NAMALWA (cell line): ENCODE data around the gene BDKRB1.

ENCODE experiments used
- DNase-seq: peaks from one replicate; pipeline ENCODE4 v3.0.0-alpha.2; 2015; ENCODE audit warnings: low spot score

BDKRB1 gene

DNA sequence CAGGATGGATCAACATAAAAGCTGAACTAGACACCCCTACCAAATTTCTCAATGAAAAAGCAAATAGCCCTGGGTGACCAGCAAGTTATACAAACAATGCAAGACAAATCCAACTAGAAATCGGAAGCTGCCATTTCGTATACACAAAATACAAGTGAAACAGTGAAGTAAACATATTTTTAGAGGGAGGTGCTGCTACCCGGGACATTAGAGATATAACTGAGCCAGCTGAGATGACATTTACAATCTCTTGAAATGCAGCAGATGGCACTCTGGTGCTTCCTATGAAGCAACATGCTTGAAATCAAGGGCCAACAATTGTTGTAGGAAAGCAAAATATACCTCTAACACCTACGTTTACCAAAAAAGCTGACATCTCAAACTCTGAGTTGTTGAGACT is 25.5 kb downstream of the BDKRB1 start:
- no peak for DNase-seq

DNA sequence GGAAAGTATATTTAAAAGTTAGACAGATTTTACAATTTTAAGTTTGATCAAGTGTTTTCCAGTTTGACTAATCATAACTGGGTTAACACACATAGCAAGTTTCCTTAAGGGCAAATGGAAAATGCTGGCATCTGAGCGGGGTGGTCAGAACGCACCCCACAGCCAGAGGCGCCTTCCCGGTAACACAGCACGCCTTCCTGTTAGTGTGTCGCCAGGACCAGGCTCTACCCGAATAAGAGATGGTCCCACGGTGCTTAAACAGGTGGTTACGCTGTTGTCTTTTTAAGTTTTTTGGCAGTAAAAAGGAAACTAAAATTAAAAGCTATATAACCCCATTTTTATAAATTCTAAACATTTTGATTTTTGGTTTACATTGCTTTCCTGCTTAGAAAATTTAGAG is 28.0 kb downstream of the BDKRB1 start:
- DNase-seq, result no peak

DNA sequence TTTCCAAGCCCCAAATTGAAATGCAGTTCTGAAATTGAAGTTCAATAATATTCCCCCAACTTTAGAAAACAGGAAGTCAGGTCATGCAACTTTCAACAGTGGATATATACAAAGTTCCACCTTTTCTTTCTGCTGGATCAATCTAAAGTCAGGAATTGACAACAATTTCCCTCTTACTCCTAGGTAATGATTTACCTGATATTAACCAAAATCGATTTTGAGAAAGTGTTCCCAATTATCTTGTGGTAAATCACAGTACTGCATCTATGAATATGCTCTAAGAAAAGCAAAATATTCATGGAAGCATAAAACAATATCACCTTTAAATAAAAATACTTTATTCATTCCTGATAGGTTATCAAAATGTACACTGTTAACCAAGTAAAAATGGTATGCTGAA is 28.4 kb downstream of the BDKRB1 start:
- no peak for DNase-seq

DNA sequence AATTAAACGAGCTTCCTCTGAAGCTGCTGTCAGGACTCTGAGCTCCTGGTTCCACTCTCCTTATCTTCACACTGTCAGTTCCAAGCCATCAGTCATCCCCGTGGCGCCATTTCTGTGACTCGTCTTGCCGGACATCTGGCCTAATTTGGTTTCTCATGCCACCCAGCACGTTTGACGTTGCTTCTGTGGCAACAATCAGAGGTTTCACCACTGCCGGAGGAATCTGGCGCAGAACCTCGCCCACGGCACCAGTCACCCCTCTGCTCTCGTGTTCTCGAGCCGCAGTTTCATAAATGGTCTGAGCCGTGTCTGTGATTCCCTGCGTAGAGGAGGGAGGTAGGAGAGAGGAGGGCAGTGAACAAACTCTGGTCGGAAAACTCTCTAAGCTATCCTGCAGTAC is 29.7 kb downstream of the BDKRB1 start:
- DNase-seq, result no peak

DNA sequence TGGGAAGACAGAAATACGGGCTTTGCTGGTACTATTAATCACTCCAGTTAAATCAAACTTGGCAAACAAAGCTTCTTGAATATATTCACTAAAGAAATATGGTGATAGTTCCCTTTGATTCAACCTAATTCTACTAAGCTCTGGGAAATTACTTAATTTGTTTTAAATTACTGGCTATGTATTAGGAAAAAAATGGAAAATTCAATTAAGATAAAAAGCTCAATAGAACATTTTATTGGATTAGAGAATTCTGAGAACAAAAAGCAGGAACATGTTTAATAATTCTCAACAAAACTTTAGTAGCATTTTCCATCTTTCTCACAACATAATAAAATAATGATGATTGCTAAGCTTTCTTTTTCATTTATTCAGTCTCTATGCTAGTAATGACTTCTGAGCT is 30.2 kb downstream of the BDKRB1 start:
- no peak for DNase-seq

DNA sequence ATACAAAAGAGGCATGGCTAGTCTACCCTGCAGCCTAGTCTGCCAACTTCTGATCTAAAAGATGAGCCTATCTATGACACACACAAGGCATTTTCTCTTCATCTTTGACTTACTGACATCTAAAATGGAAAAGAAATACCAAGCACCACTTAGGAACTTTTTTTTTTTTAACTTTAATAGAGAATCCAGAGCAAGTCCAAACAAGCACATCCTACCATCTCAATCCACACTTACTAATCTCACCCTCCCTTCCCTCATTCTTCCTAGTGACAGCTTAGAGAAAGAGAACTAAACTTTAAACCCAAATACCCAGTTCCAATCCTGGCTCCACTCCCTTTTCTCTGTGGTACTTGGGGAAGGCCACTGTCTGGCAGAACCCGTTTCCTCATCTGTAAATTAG is 31.8 kb downstream of the BDKRB1 start:
- no peak for DNase-seq

DNA sequence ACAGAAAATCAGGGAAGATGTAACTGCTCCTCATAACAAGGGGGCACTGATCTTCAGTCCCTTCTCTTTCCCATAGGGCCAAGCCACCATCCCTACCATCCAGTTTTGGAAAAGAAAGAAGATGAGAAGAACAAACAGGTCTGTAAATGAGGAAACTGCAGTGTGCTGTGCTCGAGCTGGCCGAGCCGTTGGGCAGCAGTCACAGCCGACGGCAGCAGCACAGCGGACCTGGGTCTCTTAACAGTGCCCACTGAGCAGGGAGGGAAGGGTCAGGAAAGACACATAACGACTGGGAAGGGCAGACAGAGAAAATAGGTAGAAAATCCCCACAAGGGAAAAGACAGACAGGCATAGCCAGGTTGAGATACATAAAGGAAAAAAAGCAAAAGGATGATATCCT is 38.2 kb downstream of the BDKRB1 start:
- no peak for DNase-seq

DNA sequence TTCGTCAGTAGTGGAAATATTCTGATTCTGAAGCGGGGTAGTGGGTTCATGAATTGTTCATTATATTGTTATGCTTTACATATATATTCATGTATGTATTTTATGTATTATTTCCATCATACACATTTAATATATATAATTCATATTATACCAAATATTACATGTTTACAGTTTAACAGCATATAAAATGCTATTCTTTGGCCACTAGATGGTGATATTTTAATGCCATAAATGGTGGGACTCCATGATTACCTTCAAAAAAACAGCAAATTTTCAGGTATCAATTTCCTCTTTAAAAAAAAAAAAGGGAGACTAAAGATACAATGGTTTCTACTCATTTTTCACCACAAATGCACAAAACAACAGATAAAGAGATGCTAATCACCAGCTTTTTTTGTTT is 41.0 kb downstream of the BDKRB1 start:
- DNase-seq, result peak; percentile 53

DNA sequence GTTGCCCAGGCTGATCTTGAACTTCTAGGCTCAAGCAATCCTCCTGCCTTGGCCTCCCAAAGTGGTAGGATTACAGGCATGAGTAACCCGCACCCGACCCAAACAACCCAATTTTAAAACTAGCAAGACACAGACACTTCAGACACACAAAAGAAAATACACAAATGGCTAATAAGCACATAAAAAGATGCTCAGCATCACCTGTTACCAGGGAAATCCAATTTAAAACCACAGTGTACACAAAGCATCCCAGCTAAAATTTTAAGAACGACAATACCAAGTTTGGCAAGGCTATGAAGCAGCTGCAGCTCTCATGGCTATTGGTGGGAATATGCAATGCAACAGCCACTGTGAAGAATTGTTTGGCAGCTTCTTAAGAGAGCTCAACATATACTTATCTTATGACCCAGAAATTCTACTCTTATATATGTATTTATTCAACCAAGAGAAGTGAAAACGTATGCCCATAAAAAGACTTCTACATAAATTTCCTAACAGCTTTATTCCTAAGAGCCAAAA is 42.0 kb downstream of the BDKRB1 start:
- no peak for DNase-seq

DNA sequence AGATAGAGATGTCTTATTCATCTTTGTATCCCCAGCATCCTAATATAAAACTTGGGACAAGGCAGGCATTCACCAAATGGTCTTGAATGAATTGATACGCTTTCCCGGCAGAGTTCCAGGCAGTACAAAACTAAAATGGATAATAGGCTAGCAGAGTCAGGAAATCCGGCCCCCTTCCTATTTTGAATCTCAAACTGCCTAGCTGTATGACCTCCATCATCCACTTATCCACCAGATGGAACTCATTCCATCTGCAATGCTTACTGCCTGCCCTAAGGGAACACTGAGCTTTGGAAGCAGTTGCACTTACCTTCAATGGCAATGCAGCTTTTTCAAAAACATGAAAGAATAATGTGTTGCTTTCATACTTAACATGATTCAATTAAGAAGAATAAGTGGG is 43.4 kb downstream of the BDKRB1 start:
- no peak for DNase-seq

DNA sequence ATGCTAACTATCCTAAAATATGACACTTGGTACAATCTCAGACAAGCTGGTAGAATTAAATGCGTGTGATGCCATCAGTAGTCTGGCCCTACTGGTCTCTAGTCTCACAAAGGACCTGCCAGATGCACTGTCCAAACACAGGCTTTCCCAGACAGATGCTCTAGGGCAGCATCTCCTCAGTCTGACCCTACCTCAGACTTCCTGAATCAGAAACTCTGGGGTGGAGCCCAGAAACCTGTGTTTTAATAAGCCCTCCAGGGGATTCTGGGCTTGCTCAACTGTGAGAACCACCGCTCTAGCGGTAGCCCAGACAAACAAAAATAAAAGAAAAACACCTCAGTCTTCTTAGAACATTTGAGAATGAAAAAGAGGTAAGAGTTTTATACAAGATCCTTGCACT is 48.0 kb downstream of the BDKRB1 start:
- no peak for DNase-seq

DNA sequence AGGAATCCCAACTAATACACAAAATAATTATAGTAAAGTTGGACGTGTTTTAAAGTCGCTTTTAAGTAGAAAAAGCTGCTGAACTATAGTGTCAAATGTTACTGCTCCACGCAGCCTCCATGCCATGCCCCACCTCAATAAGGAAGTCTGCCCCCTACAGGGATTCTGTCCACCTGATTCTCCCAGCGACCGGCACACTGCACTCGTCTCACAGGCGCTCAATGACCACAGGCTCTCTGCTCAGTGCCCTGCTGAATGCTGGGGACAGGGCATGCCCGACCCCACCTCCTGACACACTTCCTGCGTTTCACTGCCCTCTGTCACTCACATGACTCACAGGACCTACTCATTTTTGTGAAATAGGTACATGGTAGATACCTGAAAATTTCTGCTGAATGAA is 48.9 kb downstream of the BDKRB1 start:
- DNase-seq, result no peak

DNA sequence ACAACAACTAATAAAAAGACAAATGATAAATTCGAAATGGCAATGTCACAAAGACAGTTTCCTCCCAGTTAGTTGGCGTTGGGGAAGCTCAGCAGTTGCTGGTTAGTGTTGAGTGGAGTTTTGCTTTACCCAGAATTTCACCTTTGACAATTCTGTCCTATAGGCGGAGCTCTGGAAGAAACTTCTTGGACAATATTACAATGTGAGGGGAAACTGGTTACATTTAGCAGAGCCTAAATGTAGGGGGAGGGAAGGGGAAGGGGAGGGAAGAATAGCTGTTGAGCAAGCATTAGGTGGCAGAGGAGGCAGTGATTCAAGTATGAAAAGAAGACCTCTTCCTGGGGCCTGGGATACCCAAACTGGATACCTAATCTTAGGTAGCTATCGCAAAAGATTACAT is 51.4 kb downstream of the BDKRB1 start:
- DNase-seq, result no peak

DNA sequence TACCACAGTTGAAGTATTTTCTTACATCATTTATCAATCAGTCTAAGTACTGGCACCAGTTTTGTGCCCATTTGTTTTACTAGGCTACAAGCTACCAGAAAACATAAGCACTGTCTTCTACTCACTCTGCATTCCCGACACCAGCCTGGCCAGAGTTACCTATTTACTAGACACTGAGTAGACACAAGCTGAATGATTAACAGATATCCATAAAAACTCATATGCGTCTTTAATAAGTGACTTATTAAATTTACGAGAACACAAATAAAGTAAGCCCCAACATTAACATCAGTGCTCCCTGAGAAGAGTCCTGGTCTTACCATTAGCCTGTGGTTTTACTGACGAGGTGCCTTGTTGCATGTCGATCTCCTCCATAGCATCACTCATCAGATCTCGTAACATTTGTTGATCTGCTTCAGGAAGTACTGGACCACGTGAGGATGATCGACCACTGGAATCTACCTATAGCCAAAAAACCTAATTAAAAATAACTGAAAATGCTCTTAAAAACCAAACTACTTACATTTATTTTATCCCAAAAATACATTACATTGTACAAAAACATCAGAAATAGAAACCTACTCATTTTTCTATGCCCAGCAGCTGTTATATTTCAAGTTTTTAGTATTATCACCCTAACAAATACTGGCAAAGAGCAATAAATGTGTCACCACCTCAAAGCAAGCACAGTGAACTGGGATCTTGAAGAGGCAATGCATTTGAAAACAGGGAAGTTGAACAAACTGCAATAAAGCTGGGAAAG is 53.3 kb downstream of the BDKRB1 start:
- no peak for DNase-seq

DNA sequence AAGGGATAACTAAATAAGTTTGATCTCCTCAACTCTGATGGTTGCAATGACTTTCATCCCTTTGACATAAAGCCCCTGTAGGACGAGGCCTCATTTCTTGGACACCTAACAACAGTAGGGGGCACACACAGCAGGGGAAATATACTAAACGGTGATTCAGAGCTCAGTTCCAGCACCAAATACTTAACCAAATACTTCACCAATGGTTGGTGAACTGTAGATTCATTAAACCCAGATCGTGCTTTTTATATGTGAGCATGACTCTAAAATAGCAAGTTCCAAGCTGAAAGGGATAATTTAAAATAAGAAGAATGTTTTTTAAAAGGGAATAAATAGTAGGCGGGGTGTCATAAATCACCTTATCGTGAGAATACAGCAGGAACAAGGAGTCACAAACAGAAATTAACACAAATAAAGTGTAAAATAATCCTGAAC is 53.9 kb downstream of the BDKRB1 start:
- DNase-seq, result peak; percentile 11

DNA sequence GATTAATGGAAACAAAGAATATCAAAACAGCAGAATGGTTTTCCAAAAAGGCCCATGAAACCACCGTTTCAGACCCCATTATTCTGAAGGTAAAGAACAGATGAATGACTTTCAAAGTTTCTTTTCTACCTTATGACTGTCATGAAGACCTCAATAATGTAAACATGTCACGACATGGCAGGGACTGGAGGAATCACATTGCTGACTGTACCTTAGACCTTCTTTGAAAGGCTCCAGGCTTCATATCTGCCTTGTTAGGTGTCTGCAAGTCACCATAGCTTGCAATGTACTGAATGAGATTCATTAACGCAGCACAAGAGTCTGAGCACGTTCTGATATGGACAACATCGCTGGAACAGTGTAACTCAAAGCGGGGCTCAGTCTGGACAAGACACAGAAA is 54.9 kb downstream of the BDKRB1 start:
- no peak for DNase-seq
